AG10803 (cell line): ENCODE measurements around the gene BTBD19.
"Not testable (repeated sequence)": the region's sequence is repeated elsewhere in the genome, so short reads cannot be mapped to it uniquely, and the experiment has no call there.

Experiments
- DNase-seq: peaks from one replicate; pipeline ENCODE4 v3.0.0; 2010; ENCODE audit warnings: low read depth
- H3K4me3 ChIP-seq: 2 replicates; pipeline ENCODE4 v1.5.1; 2011; ENCODE audit warnings: mild to moderate bottlenecking, low read length, control low read depth
- TF ChIP-seq, protein P1 (sequence below): conservative IDR thresholded peaks from 2 replicates; pipeline ENCODE4 v1.5.1; 2011; ENCODE audit warnings: mild to moderate bottlenecking, low read length, control low read depth, inconsistent platforms

The BTBD19 gene

DNA sequence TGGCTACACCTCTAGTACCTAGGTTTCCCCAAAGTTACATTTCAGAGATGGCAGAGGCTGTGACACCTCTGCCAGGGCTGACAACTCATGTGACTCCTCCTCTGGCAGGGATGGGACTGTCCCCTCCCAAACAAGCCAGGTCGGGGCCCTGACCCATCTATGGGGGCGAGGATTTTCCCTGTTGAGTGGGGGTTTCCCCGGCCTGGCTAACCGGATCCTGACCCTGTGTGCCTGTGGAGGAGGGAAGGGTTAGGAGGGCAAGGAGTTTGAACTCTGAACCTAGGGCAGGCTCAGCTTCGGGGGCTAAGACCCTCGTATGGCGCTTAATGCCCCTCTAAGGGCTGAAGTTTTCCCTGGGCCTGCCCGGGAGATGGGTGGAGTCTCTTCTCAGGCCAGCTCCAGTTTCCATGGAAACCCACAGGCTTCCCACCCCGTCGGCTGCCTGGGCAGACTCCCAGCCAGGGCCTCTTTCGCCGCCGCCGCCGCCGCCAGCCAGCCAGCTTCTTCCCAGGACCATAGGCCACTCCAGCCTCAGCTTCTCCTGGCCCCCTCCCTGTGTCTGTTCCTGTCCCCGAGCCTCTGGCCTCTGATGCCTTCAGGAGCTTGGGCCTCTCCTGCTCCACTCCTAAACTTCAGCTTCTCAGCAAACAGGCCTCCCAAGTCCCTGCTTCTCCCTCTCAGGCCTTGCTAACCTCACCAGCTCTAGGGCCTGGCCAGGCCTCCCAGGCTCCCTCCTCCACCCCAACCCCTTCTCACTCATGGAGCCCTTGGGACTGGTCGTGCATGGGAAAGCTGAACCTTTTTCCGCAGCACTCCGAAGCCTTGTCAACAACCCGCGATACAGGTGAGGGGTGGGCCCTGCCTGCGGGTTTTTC is at the start of gene BTBD19:
TSS of gene BTBD19 (plus strand) at position 461 of the 875 bp plus-strand sequence. CDS start at position 759, 298 bp downstream.
- H3K4me3 ChIP-seq: peak within 1 kb of the TSS; percentile 78
- TF ChIP-seq, protein P1, sequence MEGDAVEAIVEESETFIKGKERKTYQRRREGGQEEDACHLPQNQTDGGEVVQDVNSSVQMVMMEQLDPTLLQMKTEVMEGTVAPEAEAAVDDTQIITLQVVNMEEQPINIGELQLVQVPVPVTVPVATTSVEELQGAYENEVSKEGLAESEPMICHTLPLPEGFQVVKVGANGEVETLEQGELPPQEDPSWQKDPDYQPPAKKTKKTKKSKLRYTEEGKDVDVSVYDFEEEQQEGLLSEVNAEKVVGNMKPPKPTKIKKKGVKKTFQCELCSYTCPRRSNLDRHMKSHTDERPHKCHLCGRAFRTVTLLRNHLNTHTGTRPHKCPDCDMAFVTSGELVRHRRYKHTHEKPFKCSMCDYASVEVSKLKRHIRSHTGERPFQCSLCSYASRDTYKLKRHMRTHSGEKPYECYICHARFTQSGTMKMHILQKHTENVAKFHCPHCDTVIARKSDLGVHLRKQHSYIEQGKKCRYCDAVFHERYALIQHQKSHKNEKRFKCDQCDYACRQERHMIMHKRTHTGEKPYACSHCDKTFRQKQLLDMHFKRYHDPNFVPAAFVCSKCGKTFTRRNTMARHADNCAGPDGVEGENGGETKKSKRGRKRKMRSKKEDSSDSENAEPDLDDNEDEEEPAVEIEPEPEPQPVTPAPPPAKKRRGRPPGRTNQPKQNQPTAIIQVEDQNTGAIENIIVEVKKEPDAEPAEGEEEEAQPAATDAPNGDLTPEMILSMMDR: no peak
- peak; percentile 96 for DNase-seq

GRCh38 chr1:44759077-44759476 is 49.2 kb upstream of the BTBD19 start:
- TF ChIP-seq, protein P1: no peak
- no peak overlapping the region for H3K4me3 ChIP-seq
- DNase-seq: no peak

DNA sequence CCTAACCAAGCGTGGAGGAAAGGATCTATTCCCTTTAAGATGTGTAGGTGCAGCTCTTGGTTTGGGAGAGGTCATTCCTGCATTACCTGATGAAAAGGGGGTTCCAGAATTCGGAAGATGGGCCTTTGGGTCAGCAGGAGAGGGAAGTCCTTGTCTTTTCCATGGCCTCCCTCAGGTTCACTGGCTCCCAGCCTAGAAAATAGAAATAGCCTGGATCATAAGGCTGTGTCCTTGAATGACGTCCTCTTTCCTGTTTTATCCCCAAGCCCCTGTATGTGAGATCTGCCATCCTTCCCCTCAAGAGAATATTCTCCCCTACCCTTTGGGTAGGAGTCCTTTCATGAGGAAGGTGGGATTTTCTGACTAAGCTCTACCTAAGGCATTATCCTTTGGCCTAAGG is 47.4 kb upstream of the BTBD19 start:
- no peak for DNase-seq
- TF ChIP-seq, protein P1: no peak
- H3K4me3 ChIP-seq: no peak overlapping the region

DNA sequence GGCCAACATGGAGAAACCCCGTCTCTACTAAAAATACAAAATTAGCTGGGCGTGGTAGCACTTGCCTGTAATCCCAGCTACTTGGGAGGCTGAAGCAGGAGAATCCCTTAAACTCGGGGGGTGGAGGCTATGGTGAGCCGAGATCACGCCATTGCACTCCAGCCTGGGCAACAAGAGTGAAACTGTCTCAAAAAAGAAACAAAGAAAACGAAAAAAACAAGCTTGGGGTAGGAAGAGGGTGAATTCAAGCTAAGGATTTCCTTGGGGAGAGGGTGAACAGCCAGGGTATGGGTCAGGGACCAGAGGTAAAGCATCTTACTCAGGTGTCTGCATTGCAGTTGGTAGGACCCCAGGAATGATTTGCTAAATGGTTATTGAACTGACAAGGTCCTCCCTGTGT is 41.9 kb upstream of the BTBD19 start:
- not testable (repeated sequence) for DNase-seq, H3K4me3 ChIP-seq

DNA sequence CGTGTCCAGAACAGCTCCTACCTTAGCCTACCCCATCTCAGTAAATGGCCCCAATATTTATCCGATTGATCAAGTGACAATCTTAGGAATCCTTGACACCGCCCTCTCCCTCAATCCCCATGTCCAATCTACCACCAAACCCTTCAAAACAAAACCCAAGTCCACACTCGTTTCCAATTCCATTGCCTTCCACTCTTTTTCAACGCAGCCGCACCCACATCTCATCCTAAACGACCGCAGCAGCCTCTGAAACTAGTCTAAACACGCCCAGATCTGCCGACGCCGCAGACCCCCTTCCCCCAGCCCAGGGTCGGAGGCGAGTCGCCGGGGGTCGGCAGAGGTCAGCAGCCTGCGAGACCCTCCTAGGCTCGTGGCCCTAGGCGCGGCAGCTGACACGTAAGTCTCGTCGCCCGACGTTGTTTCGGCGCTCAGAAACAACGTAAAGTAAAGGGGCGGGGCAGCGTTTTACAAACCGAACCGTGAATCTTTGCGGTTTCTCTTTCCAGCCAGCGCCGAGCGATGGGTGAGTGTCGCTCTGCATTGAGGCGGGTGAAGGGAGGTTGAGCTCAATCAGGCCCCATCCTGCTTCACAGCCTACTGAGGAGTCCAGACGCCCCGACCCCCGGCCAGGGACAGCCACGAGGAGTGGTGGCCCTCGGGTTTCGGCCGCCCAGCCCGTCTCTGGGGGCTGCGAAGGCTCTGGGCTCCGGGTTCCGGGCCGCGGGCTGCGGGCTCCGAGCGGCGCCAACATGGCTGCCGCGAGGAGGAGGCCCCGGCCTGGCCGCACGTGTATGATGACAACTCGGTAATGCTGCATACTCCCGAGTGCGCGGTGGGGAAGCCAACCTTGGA is 33.0 kb upstream of the BTBD19 start, which contains the start of gene RPS8:
TSS of gene RPS8 (plus strand) at position 463 of the 852 bp plus-strand sequence. CDS start at position 520, 57 bp downstream.
- H3K4me3 ChIP-seq: peak within 1 kb of the TSS; percentile 91
- TF ChIP-seq, protein P1: no peak
- DNase-seq: peak; percentile 92

GRCh38 chr1:44775930-44776729 is 32.2 kb upstream of the BTBD19 start:
- TF ChIP-seq, protein P1: no peak
- peak; percentile 17 for DNase-seq
- H3K4me3 ChIP-seq: peak overlapping the region; percentile 91

DNA sequence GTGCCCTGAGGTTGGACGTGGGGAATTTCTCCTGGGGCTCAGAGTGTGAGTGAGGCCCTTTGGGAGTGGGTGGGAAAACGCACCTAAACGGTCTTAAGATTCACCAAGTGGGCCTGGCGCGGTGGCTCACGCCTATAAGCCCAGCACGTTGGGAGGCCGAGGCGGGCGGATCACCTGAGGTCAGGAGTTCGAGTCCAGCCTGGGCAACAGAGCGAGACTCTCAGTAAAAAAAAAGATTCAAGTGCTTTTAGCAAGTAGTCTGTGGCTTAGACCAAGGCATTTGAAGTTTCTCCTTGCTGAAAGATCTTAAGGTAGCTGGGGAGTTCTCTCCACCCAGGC is 31.6 kb upstream of the BTBD19 start:
- H3K4me3 ChIP-seq: peak overlapping the region; percentile 91
- DNase-seq: no peak
- TF ChIP-seq, protein P1: no peak
